GM21423 (cell line): Measurements from ENCODE around the gene BTG4.

Experiments
- ATAC-seq: cut with Tn5 transposase; IDR thresholded peaks from one replicate; pipeline ENCODE4 v1.9.1; 2021; ENCODE audit warnings: mild to moderate bottlenecking, moderate library complexity; ENCODE audit not compliant: unreplicated experiment

The BTG4 gene

DNA sequence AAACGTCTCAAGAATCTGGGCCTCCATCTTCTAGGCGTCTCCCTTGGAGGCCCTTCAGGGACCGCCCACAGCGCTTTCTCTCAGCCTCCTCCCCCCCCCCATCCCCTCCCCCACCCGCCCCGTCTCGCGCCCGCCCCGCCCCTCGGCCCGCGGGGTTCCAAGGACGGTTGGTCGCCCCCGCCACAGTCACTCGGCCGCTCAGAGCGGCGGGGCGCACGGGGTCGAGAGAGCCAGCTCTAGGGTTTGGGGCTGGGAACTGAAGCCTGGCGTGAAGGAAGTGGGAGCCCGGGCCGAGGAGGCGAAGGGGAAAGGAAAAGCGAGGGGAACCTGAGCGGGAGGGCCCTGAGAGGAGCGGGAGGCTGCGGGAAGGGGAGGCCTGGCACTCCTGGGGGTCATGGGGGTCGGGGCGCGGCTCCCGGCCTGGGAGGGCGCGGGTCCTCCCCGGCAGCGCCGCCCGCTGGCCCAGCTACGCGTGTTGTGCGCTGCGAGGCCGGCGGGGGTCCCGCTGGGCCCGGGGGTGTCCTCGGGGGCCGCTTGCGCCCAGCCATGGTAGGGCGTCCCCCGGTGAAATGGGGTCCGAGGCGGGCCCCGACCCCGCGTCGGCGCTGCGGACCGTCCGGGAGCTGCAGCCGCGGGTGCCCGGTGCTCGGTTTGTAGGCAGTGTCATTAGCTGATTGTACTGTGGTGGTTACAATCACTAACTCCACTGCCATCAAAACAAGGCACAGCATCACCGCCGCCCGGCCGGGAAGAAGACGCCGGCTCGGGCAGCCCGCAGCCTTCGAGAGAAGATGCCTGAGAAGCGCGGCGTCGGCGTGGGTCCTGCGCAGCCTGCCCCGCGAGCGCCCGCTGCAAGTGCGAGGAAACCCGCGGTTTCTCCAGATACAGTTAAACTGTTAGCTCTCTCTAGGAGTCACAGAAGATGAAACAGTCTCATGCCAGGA lies at the start of gene BTG4:
BTG4 (minus strand) TSS at position 91 of the 944 bp plus-strand sequence. CDS start 13,610 bp downstream, outside the sequence.
- no peak for ATAC-seq

DNA sequence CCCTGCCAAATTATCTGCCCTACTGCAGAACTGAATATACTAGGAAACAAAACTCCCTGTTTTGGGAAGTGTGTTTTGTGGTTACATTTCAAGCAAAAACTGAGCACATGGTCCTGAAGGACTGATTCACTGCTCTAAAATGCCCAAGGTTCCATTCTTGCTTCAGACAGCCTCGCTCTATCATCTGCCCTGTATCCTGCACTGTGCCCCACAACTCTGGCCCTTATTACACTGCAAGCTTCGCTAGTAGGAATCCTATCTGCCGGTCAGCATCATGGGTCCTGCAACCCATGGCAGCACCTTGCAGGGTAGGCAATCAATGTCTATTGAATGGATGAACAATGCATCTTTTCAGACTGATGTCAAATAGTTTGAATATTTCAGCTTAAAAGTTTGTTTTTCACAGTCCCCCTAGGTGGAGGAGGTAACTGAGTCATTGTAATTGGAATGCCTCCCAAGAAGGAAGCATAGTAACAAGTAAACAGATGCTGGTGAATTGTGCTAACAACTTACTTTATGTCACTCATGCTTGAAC lies 49.7 kb upstream of the BTG4 start:
- no peak for ATAC-seq

DNA sequence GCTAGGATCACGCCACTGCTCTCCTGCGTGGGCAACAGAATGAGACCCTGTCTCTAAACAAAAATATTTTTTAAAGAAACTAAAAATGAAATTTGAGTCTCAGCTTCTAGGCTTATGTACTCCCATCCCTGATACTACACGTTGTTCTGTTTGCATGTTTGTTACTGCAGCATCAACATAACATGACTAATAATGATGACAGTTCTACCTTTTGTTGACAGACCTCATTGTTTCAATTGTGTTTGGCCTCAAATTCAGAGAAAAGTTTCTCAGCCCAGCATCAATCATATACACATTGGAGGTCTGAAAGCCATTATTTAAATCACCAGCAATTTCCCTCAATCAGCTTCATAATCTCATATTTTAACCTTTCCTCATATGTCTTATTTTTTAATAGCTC lies 49.1 kb upstream of the BTG4 start:
- ATAC-seq: no peak

DNA sequence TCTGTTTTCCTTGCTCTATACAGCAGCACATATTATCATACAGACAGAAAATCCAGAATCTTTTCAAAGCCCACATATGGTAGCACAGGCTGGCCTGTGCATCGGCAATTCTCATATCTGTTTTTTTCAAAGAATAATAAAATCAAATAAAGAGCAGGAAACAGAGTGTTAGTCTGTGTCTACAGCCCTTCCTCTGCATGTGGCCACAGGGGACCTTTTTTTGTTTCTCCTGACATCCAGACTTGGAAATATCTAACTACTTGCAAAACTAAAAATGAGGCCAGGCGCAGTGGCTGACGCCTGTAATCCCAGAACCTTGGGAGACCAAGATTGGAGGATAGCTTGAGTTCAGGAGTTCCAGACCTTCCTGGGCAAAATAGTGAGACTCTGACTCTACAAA lies 48.6 kb upstream of the BTG4 start:
- ATAC-seq: no peak

DNA sequence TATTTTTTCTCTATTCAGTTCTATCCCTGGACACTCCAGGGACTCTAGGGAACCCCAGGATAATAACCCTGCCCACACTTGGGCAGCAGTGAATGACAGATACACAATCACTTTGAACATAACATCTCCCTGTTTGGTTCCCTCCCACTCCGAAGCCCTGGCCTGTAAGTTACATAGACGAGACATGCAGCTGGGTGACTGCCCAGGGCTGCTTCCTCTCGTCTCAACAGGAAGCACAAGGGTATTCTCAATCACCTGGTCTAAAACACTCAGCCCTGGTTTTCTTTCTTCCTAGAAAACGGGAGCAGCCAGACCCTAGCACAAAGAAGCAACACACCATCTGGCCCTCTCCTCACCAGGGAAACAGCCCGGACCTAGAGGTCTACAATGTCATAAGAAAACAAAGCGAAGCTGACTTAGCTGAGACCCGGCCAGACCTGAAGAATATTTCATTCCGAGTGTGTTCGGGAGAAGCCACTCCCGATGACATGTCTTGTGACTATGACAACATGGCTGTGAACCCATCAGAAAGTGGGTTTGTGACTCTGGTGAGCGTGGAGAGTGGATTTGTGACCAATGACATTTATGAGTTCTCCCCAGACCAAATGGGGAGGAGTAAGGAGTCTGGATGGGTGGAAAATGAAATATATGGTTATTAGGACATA lies 47.7 kb upstream of the BTG4 start:
- no peak for ATAC-seq

DNA sequence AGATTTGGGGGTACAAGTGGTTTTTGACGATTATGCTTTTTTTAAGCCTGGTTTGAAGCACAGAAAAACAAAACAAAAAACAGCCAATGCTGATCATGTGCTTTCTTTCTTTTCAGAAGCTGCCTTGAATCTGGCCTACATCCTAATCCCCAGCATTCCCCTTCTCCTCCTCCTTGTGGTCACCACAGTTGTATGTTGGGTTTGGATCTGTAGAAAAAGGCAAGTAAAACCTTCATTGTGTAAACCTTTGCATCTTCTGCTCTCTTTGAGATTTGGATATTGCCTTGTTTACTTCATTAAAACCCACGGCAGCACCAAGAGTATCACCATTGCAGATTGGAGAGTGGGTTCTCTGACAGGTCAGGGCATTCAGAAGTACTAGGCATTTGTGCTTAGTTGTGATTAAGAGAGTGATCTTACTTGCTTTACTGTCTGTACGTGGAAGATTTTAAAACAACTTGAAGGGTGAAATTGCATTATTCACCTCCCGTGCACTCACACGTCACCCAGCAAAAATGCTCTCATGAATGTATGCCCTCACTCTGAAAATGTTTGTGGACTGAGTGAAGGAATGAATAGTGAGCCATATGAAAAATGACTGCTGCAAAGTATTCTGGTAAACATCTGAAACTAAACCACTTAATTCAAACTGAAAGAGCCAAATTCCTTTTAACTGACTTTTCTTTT lies 45.4 kb upstream of the BTG4 start:
- ATAC-seq: no peak

DNA sequence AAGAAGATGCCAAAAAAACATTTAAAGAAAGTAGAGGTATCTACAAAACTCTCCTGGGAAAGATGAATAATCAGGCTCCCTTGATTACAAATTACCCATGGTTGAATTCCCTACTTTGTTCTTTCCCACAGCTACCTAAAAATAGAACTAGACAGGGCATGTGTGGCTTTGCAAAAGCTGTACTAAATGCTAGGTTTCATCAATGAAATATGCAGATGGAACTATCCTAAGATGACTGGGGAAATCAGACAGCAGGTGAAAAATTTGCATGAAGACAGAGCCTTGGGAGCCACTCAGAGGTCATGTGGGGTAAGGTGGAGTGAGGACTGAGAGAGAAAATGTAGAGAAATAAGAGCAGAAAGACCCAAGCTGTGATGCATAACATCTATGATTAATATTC lies 43.1 kb upstream of the BTG4 start:
- no peak for ATAC-seq

DNA sequence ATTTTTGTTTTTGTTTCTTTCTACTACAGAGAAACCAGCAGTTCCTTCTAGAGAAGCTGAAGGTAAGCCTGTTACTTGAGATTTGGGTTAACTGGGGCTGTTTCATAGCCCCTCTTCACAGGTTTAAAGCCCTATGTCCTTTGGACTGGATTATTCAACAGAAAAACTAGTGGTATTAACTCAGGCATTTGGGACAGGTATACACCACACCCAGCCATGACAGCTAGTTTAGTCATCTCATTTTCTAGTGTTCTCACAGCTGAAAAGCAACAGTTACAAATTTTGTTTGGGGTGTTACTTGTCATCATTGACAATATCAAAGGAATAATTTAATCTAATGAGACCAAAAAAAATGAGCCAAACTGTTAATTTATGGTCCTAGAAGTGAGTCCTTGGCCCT lies 42.3 kb upstream of the BTG4 start:
- no peak for ATAC-seq

DNA sequence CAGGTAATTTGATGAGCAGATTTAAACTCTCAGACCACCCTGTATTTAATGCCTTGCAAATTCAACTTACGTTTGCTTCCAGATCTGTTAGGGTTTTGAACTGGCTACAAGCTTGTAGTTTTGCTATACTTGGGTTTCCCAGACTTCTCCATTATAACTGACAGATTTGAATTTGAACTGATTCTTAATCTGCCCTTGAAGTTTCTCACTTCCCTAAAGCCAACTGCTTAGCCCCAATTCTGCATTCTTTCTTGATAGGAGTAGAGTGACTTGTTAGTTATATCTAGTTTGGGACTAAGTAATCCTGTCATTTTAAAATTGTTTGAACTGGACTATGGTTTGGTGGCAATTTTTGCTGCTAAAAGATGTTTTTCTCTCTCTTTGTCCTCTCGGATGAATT lies 38.1 kb upstream of the BTG4 start:
- no peak for ATAC-seq

DNA sequence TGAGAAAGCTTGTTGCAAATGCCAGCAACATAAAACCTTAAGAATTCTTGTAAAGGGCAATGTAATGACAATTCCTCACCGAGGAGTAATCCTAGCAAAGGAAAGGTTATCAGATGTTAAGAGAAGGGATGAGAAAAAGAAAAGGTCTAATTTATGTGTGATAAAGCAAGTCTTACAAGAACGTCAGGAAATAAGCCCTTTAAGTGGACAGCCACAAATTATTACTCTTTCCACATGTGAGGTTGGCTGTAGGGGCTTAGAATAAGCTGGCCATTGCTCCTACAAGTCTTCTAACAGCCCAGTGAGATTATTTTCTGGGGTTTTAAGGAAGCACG lies 37.6 kb upstream of the BTG4 start:
- no peak for ATAC-seq

DNA sequence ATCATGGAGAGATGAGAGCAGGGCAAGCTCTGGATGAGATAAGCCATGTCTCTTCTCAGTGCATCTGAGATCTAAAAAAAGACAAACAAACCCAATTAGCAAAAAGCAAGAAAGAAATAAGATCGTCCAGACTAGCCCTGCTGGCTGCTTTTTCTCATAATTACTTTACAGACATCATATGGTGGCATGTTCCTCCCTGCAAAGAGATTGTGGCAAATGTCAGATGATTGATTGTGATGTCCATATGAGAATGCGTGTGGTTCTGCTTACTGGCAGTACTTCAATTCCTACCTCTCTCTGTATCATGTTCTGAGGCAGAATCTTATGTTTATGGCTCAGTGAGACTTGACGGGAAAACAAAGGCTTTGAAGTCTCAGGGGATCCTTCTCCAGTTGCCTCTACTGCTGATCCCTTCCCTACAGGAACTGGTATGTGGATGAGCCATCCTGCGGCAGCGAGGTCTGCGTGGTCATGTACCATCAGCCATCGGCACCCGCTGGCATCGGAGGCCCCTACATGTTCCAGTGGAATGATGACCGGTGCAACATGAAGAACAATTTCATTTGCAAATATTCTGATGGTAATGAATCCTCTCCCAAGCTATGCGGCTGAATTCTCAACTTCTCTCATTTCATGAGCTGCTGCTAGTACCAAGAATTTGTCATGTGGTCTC lies 37.1 kb upstream of the BTG4 start:
- ATAC-seq: no peak

DNA sequence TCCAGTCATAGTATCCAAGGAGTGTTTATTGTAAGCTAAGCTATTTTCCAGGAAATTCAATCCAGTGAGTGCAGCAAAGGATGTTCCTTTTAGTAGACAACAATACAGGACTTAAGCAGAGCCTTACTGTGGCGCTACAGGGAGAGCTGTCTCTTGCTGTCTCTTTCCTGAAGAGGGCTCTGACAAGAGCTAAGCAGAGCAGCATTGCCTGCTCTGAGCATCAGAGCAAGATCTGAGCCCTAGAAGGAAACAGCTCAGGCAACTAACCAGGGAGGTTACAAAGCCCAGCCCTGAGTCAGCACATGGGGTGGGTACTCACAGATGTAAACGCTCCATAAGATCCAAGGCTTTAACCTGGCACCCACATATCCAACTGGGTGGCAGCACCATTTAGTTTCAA lies 36.3 kb upstream of the BTG4 start:
- ATAC-seq: no peak

DNA sequence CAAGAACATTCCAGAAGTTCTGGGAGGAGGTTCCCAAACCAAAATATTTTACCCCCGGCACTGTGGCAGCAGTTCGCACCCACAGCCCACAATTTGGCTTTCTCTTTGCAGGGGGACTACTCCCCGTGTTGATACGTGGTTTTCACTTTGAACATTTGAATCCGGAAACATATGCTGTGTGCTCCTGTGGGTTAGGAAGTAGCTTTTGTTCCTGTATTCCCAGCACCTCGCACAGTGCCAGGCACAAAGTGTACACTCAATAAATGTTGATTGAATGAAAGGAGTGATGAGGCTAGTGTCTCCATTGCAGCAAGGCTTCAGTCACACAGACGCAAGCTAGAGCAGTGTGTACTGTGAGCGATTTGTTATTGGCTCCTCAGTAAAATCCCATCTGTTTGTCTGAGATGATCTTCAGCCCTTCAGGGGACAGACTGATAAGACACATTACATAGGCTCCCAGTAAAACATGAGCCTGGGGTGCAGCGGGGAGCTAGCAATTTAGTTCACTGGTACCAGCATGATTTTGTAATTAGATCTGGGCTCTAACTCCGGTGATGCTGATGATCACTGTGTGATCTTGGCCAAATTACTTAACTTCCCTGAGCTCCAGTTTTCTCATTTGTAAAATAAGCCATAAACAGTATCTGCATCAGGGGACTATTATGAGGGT lies 30.6 kb upstream of the BTG4 start:
- no peak for ATAC-seq

DNA sequence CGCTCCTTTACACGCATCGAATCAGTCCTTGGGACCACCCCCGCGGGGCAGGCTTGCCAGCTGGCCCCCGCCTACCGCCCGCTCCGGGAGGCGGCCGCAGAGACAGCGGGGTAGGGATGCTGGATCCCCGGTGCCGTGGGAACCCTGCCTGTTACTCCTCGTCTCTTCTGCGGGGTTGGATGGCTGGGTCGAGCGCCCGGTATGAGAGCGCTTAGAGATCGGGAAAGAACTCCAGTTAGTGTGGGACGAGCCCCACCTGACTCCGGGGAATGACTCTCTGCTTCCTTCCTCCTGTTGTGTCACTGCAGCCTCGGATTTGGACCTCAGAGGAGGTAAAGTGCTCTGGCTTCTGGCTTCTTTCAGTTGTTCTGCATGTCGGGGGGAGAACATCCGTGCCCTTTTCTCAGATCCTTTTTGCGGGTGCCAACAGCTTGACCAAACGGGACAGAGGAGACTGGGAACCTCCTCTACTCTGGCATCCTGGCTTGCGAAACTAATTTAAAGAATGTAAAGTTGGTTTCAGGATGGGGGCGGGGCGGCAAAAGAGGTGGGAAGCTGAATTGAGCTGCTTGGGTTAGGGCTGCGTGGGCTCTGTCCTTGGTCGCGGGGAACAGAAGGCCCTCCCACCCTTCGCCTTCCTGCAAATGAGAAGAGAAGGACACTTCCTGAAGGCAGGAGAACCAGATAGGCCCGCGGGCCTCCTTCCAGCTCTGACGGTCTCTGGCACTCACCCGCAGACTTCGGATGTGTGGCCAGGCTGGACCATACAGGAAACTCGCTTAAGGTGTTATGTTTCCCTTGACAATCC lies 29.3 kb upstream of the BTG4 start:
- no peak for ATAC-seq

DNA sequence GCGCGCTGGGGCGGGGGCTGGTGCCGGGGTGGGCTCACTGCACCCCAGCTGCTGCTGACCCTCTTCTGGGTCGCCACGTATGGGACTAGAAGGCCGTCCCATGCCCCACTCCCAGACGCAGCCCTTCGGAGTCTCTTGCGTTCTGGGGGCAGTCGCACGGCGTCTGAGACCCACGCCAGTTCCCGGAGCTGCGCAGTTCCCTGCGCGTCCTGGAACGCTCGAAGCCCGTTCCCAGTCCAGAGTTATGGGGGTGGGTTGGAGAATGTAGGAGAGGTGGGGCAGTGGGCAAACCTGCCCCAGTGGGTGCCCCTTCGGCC lies 28.7 kb upstream of the BTG4 start:
- no peak for ATAC-seq

DNA sequence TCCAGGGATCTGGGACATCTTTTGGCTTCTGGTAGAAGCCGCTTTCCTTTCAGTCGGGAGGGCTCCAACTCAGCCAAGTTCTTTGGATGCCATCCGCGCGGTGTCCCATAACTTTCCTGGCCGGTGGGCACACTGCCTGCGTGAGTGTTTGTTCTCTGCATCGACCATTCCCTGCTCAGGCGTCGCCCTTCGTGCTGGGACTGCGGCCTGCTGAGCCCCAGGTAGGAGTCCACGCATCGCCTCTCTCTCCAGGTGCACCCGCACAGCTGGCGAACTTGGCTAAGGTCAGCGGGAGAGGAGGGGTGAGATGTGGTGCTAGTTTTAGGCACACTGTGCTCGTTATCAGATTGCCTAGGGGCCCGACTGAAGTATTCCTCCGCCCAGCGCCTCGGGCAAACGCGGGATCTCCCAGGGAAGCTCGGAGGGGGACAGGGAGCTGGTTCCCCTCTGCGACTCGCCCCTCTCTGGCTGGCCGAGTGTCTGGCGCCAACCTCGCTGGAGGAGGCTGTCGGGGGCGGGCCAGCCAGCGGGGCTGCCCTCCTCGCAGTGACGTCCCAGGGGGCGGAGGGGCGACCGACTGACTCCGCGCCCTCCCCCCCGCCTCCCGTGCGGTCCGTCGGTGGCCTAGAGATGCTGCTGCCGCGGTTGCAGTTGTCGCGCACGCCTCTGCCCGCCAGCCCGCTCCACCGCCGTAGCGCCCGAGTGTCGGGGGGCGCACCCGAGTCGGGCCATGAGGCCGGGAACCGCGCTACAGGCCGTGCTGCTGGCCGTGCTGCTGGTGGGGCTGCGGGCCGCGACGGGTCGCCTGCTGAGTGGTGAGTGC lies 28.1 kb upstream of the BTG4 start, which contains the start of gene LAYN:
LAYN (plus strand) TSS at position 607 of the 823 bp plus-strand sequence; CDS start at position 731, 124 bp downstream.
- no peak for ATAC-seq

DNA sequence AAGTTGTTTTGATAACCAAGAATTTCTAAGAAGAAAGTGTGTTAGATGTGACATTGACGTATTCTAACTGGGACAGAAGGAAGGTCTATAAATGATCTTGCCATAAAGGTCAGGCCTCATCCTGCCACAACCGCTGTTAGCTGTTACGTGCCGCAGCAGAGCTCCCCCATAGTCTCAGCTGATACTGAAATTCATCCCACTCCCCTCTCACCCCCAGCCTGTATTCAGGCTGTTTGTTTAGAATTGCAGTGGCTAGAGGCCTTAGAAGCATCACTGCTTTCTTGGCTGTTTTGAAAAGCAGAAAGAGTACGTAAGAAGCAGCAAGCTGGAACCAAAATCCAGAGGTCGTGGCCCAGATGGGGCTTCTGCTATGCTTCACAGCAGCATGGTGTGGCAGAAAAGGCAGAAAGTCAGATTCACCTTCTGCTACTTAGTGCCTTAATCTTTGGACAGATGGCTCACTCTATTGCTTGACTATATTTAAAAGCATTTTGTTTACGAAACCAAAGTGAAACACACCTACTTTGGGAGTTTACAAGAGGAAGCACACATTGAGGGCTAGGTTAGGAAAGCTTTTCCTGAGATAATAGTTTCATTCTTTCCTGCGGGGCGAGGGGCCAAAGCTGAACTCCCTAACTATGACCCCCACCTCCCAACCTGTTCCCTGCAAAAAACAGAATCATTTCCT lies 27.4 kb upstream of the BTG4 start:
- no peak for ATAC-seq

DNA sequence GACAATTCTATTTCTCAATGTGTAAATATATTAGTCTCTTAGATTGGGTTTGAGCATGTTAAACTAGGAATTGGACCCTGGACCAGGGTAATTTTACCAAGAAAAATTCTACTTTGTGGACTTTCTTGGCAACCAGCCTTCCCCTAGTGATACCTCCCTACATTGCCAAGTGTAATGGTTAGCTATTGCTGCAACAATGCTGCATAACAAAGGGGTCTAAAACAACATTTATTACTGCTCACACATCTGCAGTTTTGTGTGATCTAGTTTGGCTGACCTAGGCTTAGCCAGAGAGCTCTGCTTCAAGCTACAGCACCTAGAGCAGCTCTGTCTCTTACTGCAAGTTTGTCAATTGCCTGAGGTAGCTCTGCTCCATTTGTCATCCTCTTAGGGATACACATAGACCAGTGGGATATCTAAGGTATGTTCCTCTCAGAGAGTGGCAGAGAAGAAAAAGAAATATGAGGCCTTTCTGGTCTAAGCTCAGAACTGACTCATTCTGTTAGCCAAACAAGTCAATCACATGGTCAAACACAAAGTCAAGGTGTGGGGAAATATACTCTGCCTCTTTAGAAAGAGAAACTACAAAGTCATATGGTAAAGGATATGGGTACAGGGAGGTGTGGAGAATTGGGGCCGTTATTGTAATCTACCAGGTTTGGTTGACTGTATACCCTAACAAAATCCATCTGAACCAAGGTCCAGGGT lies 26.4 kb upstream of the BTG4 start:
- ATAC-seq: no peak
